SK-N-DZ (cell line): Measurements from ENCODE around the gene IZUMO1R.
"Not testable (repeated sequence)": the region's sequence is repeated elsewhere in the genome, so short reads cannot be mapped to it uniquely, and the experiment has no call there.

Source experiments
- DNase-seq: peaks from one replicate; pipeline ENCODE4 v3.0.0-alpha.2; 2015; ENCODE audit warnings: low spot score

IZUMO1R gene

DNA sequence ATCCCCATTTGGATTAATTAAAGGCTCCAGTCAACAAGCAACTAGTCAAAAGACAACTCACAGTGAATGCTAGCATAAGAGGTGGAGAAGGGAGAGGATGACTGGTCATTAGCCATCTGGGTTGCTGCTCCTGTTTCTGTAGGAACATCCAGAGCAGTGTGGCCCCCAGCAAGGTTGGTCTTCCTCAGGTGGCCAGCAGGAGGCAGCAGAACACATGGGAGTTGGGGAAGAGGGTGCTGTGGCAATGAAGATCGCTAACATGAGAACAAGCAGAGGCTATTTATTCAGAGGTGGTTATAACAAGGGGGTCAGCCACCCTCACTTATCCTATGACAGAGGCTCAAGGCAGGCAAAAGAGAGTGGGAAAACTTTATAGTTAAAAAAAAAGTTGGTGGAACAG is 21.3 kb downstream of the IZUMO1R start:
- DNase-seq: no peak

DNA sequence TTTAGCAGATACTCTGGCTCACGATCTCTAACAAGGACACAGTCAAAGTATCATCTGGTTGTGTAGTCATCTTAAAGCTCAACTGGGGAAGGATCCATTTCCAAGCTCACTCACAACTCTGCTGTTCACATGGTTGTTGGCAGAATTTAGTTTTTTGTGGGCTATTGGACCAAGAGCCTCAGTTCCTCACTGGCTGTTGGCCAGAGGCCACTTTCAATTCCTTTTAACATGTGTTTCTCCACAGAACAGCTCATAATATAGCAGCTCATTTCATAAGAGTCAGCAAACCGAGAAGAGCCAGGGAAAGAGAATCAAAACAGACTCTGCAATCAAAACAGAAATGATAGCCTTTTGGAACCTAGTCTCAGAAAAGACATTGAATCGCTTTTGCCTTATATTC is 22.6 kb downstream of the IZUMO1R start:
- DNase-seq: no peak

DNA sequence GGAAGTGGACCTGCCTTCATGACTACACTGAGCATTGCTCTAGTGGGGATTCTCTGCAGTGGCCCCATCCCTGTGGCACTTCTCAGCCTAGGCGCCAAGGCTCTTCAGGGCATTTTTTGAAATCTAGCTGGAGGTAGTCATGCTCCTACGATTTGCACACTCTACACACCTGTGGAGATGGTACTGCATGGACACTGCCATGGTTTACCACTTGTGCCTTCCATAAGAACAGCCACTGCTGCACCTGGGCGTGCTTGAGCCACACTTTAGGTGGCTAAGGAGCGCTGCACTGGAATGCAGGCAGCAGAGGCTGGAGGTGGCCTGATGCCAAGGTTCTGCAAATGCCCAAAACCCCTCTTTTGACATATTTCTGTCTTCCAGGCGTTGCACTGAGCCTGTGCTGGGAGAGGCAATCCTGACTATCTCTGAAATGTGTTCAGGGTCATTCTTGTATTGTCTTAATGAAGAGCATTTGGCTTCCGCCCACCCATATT is 24.3 kb downstream of the IZUMO1R start:
- no peak for DNase-seq

GRCh38 chr11:94329501-94329900 is 25.1 kb downstream of the IZUMO1R start:
- DNase-seq: no peak

GRCh38 chr11:94330789-94331188 is 26.4 kb downstream of the IZUMO1R start:
- no peak for DNase-seq

DNA sequence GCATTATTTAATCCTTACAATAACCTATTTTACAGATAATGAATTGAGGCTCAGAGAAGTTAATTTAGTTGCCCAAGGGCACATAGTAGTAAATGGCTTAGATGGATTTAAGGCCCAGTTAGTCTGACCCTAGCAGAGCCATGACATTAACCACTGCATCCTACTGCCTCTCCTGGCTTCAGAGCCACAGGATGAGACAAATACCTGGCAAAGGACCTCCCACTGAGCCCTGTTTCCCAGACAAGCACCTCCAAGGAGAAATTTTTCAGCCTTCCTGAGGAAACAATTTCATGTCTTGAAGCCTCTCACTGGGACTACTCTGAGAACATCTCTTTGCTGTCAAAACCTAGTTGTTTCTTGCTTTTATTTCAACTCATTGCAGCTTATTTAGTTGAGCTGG is 28.4 kb downstream of the IZUMO1R start:
- DNase-seq: no peak

DNA sequence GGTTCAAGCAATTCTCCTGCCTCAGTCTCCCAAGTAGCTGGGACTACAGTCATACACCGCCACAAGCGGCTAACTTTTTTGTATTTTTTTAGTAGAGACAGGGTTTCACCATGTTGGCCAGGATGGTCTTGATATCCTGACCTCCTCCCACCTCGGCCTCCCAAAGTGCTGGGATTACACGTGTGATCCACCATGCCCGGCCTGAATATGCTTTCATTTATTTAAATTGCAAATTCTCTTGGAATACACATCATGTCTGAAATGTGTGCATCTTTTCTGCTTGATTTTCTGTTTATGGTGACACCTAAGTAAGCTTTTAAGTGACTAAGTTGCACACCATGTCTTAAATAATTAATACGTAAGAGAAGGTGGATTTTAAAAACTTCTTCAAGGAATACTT is 31.7 kb downstream of the IZUMO1R start:
- no peak for DNase-seq

- DNase-seq: no peak
Observed at GRCh38 chr11:94338651-94339050, 34.3 kb downstream of the IZUMO1R start.

DNA sequence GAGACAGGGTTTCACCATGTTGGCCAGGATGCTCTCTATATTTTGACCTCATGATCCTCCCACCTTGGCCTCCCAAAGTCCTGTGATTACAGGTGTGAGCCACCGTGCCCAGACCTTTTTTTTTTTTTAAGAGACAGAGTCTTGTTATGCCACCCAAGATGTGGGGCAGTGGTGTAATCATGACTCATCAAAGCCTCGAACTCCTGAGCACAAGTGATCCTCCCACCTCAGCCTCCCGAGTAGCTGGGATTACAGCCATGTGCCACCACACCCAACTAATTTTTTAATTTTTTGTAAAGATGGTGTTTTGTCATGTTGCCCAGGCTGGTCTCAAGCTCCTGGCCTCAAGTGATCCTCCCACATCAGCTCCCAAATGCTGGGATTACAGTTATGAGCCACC is 37.9 kb downstream of the IZUMO1R start:
- no peak for DNase-seq

GRCh38 chr11:94343495-94343894 is 39.1 kb downstream of the IZUMO1R start:
- DNase-seq: no peak

- DNase-seq: not testable (repeated sequence)
Observed at GRCh38 chr11:94346311-94346710, 41.9 kb downstream of the IZUMO1R start.

- DNase-seq: not testable (repeated sequence)
Observed at GRCh38 chr11:94350850-94351563, 46.6 kb downstream of the IZUMO1R start.
